ENCODE measurements around the gene DCXR. TPM values are rescaled to one million over a fixed set of nuclear protein-coding genes. Genes with fewer than 3 reads are reported as not detected.
A peak's percentile ranks its signal among the peaks of the same experiment; 100 is the strongest.

Gene DCXR
- total RNA-seq, 1 experiment from 2014 or later = 135 TPM

GRCh38 chr17:82023447-82024241 is 13.9 kb downstream of the DCXR start:
- intact Hi-C loops (cut with micrococcal nuclease) = no loop called here
- ATAC-seq = peak; percentile 9
- Histone ChIP-seq H2AFZ (ENCODE audit: low read length) (peak overlapping the region; percentile 75), H3K79me2 (ENCODE audit: low read length) (peaks cover 43% of the 10 kb centered on the region), H3K9me2 (replicated peaks; ENCODE audit: low read length) (no peaks in the 10 kb centered on the region), H3K9ac (ENCODE audit: low read length) (peak overlapping the region; percentile 72), H3K4me2 (ENCODE audit: low read length) (peak overlapping the region; percentile 81), H3K4me1 (ENCODE audit: insufficient read depth, low read length) (peaks cover 21% of the 10 kb centered on the region; the same call in 1 of the 2 replicates), H3K4me3 (ENCODE audit: low read length) (peak overlapping the region; percentile 80), H3K9me3 (ENCODE audit: low read length) (no peaks in the 10 kb centered on the region), H3F3A (ENCODE audit: low read length, unreplicated experiment) (no peaks in the 10 kb centered on the region), H3K27ac (ENCODE audit: low read length) (no peak overlapping the region), H3K36me3 (ENCODE audit: low read depth, low read length) (no peaks in the 10 kb centered on the region; the same call in 1 of the 2 replicates), H4K20me1 (ENCODE audit: low read length) (peaks cover 7% of the 10 kb centered on the region; the same call in 1 of the 2 replicates), H3K27me3 (ENCODE audit: low read length) (no peaks in the 10 kb centered on the region)
- ChIA-PET POLR2A (ENCODE audit: unreplicated experiment) (no interaction called here), CTCF (interaction anchor here (1.5 to 4.8 kb wide), 2 partner anchors 14 to 64 kb away, joined by 10 to 40 read pairs; partner anchors contain the start of gene DCXR)
- TF ChIP-seq CTCF (conservative IDR thresholded peaks at IDR 0.05; ENCODE audit: low read depth, low read length) (no peak), EZH2phosphoT487 (IDR thresholded peaks at IDR 0.05; ENCODE audit: borderline replicate concordance, low read length) (no peak), EZH2 (IDR thresholded peaks at IDR 0.05; ENCODE audit: low read length, unreplicated experiment) (no peak)
- BruUV-seq (replicated peaks) = TSS peak; percentile 15
- no peak for DNase-seq

DNA sequence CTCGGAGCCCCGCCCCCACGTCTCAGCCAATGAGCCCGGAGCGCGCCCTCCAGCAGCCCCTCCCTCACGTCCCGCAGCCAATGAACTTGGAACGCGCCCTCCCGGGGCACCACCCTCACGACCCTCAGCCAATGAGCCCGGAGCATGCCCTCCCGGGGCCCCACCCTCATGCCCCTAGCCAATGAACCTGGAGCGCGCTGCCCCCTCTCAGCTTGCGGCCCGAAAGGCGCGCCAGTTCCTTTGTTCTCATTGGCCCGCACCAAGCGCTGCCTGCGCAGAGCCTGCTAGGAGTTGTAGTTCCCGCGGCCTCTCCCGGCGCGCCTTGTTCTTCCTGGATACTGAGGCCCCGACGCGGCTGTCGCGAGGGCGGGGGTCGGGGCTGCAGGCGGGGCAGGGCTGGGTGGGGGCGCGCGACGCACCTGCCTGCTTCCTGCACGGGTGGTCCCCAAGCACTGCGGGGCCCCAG is 14.5 kb downstream of the DCXR start, which contains the start of gene LRRC45:
LRRC45 (plus strand) TSS at position 325 of the 466 bp plus-strand sequence. CDS start 339 bp downstream, outside the sequence.
- DNase-seq (peak; percentile 99), ATAC-seq (peak; percentile 84)
- Histone ChIP-seq H3K4me2 (ENCODE audit: low read length) (peak within 1 kb of the TSS; percentile 99), H3K9me3 (ENCODE audit: low read length) (no peaks in the 10 kb centered on the region), H3K9ac (ENCODE audit: low read length) (peak within 1 kb of the TSS; percentile 98), H3F3A (ENCODE audit: low read length, unreplicated experiment) (no peaks in the 10 kb centered on the region), H3K36me3 (ENCODE audit: low read depth, low read length) (no peaks in the 10 kb centered on the region; the same call in 1 of the 2 replicates), H3K27ac (ENCODE audit: low read length) (peak within 1 kb of the TSS; percentile 57), H3K4me3 (ENCODE audit: low read length) (peak within 1 kb of the TSS; percentile 100), H4K20me1 (ENCODE audit: low read length) (peaks cover 7% of the 10 kb centered on the region; the same call in 1 of the 2 replicates), H3K4me1 (ENCODE audit: insufficient read depth, low read length) (peaks cover 21% of the 10 kb centered on the region; the same call in 1 of the 2 replicates), H3K79me2 (ENCODE audit: low read length) (peaks cover 43% of the 10 kb centered on the region), H3K27me3 (ENCODE audit: low read length) (no peaks in the 10 kb centered on the region), H2AFZ (ENCODE audit: low read length) (peak within 1 kb of the TSS; percentile 80), H3K9me2 (replicated peaks; ENCODE audit: low read length) (no peaks in the 10 kb centered on the region)
- ChIA-PET POLR2A (ENCODE audit: unreplicated experiment) (interaction anchor here (0.7 kb wide), 1 partner anchor 23 kb away, joined by 3 read pairs; no protein-coding TSS in a partner anchor), CTCF (interaction anchor here (0.7 to 4.8 kb wide), 4 partner anchors 15 to 137 kb away, joined by 4 to 40 read pairs (median 8); partner anchors contain the start of gene DCXR)
- TF ChIP-seq EZH2 (IDR thresholded peaks at IDR 0.05; ENCODE audit: low read length, unreplicated experiment) = no peak
- no peak for TF ChIP-seq EZH2phosphoT487 (IDR thresholded peaks at IDR 0.05; ENCODE audit: borderline replicate concordance, low read length)
- TF ChIP-seq CTCF (conservative IDR thresholded peaks at IDR 0.05; ENCODE audit: low read depth, low read length) = no peak
- intact Hi-C loops (cut with micrococcal nuclease) = no loop called here
- BruUV-seq (replicated peaks) = no TSS peak

All from PC-3 (cell line).